HG03196 (cell line): ENCODE results near the gene C3orf33.

ENCODE experiments used
- ATAC-seq: cut with Tn5 transposase; IDR thresholded peaks from one replicate; pipeline ENCODE4 v1.9.1; 2021; ENCODE audit not compliant: unreplicated experiment

The C3orf33 gene

DNA sequence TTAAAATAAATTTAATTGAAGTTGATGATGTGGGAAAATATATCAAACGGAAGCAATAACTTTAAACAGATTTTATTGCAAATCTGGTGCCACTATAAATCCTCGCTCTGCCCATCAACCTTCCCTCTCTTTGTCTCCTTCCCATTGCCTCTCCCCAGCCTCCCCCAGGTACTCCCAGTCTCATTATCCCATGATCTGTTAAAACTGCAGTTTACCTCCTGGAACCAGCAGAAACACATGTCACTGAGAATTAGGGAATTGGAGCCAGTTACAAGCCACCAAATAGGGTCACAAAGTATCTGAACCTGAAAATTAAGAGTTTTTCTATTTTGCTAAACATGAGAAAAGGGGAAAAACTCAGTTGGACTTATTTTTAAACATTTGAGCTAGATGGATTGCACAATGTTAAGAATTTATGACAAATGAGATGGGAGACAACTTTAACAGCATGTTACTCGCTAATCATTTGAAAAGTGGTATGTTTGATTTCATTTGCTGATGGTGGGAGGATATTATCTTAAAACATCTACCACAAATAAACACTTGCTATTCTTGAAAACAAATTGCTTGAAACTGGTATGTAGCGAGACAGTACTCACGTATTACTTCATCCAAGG, 63.6 kb downstream of the C3orf33 start:
- no peak for ATAC-seq

DNA sequence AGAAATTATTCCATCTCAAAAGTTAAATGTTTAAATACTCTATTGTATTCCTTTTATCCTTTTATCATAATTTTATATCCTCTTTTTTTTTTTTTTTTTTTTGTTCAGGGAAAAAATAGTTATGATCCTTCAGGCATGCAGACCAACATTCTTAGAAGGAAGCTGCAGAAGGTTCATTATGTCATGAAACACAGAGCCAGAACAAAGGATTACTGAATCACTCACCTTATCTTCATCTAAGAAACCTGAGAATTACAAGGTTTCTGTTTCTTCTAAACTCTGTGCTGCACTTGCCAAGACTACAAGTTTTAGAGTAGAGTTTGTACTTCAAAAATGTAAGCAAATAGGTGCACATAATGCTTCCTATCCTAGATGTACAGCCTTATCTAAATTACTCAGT, 64.5 kb downstream of the C3orf33 start:
- ATAC-seq = no peak

DNA sequence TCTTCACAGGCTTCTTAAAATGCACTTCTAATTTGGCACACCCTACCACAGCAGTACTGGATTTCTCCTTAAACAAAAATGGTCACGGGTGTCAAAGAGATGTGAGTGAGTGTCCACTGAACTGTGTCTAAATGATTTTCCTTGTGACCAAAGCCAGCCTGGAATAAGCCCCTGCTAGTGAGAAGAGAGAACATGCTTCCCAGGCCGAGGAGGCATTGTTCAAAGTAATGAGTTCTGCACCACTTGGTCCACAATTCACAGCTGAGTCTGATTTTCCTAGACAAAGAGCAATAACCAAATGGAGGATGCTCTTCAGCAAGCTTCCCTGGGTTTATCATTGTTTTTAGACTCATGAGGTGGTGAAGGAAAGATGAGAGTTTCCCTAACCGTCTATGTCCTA, 65.0 kb downstream of the C3orf33 start:
- no peak for ATAC-seq

DNA sequence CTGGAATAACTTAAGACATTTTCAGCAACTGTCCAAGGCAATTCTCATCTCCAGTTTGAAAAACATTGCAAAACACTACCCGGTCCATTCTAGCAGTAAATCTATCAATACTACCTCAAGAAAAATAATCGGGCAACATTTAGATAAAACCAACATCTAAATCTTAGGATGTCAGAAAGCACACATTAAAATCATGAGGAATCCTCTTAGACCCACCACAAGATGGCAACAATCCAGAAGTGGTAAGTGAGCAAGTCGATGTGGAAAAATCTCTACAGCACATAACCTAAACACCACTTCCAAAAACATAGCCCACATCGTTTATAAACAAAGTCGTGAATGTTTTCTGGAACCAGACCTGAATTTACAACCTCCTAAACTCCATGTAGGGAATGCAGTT, 66.9 kb downstream of the C3orf33 start:
- ATAC-seq = no peak

DNA sequence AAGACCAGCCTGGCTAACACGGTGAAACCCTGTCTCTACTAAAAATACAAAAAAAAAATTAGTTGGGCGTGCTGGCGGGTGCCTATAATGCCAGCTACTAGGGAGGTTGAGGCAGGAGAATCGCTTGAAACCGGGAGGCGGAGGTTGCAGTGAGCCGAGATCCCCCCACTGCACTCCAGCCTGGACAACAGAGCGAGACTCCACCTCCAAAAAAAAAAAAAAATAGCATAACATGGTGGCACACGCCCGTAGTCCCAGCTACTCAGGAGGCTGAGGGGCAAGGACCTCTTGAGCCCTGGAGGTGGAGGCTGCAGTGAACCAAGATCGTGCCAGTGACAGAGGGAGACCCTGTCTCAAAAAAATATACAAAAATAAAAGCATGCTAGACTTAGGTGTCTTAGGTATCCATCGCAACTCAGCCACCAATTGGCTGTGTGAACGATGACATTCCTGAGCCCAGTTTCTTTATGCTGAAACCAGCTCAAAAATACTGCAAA, 67.5 kb downstream of the C3orf33 start:
- no peak for ATAC-seq

DNA sequence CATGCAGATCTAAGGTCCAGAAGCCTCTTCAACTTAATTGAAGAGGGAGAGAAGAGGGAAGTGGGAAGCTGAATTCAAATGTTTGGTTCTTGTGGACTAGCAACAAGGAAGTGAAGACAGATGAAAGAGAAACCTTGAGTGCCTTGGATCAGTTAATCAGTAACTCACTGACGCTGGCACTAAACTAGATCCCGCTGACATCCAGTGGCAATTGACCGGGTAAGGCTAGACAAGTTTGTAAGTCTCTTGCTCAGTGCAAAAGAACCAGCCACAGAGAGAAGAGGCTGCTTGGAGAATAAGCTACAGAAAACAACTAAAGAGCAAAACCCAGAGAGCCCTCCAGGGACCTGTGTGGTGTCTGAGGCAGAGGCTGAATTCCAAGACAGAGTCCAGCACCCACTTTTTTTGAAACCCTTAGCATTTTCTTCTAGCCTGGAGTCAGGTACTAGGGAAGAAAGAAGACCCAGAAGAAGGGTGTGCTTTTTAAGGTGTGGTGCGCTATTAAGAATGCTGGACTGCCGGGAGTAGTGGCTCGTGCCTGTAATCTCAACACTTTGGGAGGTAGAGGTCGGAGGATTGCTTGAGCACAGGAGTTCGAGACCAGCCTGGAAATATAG, 68.1 kb downstream of the C3orf33 start:
- peak; percentile 96 for ATAC-seq

DNA sequence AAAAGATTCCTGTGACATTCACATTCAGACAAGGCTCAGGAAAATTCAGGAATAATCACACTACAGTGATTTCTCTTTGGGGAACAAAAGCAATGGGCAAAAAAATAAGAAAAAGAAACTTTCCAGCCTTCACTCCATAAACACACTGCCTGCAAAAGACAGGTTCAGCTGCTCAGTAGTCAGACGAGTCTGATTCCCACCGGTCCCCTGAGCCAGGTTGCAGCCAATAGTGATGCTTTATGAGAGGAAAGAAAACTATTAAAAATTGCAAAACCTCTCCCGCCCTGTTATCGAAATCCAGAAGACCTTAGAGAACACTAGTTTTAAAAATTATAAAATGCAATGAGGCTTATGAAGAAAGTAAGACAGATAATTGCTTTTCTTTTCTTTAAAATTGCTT, 69.7 kb downstream of the C3orf33 start:
- no peak for ATAC-seq

DNA sequence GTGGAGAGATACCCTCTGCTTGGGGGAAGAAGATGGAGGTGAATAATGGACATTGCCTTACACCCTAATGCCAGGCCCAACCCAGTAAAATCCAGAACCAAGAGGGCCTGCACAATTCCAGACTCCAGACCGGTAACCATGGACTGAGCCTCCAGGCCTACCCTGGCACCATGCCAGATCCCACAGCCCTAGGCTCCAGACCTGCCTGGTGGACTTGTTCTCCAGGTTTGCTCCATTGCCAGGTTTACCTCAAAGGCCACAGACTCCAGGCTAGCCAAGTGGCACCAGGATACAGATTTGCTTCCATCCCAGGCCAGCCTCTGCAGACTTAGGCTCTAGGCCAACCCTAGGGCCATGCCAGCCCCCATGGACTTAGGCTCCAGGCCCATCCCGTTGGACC, 75.2 kb downstream of the C3orf33 start:
- ATAC-seq = no peak

DNA sequence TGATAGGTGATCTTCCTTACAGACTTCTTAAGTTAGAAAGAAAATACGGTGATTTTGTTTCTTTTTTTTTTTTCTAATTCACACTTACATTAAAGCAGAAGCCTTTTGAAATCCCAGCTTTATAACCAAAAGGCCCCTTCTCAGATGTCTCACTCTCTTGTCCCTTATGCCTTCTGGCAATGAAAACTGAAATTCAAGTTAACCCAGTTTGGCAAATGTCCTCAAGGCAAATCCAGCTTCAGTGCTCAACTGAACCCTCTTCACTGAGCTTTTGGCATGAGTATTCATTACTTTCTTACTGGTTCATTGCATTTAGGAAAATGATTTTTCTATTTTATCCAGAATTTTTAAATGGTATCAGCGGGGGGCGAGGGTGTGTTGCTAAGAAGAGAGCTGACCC, 78.2 kb downstream of the C3orf33 start:
- ATAC-seq = no peak

DNA sequence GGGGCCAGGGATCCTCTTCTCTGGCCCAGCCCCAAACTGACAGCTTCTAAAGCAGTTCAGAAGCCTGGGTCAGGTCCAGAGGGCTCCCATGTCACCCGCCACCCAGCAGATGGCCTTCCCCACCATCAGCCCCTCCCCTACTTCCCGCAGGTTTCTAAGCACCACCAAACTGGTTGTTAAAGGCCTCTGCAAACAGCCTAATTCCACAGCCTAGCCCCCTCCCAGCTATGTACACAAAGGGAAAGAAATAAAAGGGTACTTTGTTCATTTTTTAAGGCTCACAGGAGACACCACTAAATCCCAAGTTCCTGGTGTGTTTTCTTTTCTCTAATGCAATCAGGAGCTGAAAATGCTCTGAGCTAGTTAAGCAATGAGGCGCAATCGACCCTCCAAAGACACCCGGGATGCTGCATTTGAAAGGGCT, 91.8 kb downstream of the C3orf33 start:
- no peak for ATAC-seq
